Mammary epithelial cell (primary cell): ENCODE measurements around the gene SMIM11.
"Not testable (repeated sequence)": the region's sequence is repeated elsewhere in the genome, so short reads cannot be mapped to it uniquely, and the experiment has no call there.

ENCODE experiments used
- CTCF ChIP-seq, 2 donors: IDR thresholded peaks in 1 of 2; conservative IDR thresholded peaks in 1 of 2; 2 replicates each; pipeline ENCODE4 v1.5.1; 2011 to 2012; ENCODE audit warnings: inconsistent platforms in 2 of 2, low read length in 2 of 2, mild to moderate bottlenecking in 2 of 2, control low read depth in 1 of 2, low read depth in 1 of 2; ENCODE audit not compliant: insufficient read depth in 1 of 2; ENCODE audit errors: extremely low read depth in 1 of 2
- EZH2 ChIP-seq: IDR thresholded peaks from 2 replicates; pipeline ENCODE4 v1.6.1; 2012; ENCODE audit warnings: low read length, inconsistent platforms, borderline replicate concordance

GRCh38 chr21:34406676-34407075, 31.4 kb downstream of the SMIM11 start:
- TF ChIP-seq CTCF (conservative IDR thresholded peaks at IDR 0.05 in 1 of 2, IDR thresholded peaks at IDR 0.05 in 1 of 2; ENCODE audit: extremely low read depth in 1 of 2, insufficient read depth in 1 of 2, low read depth in 1 of 2, low read length in 2 of 2); EZH2: not testable (repeated sequence)
